HCT116 (cell line): ENCODE measurements around the gene SIPA1L3. TPM values are rescaled to one million over a fixed set of nuclear protein-coding genes. Genes with fewer than 3 reads are reported as not detected.

Source experiments
- ATAC-seq: fragments of 200-7000 bp; cut with Tn5 transposase; 2 replicates; pipeline ENCODE4 v1.9.1; 2020; ENCODE audit warnings: mild to moderate bottlenecking, moderate library complexity
- BruUV-seq: library from RNA; stranded (reverse); fragments of 400-500 nt; replicated peaks from 2 replicates; lab custom pipeline; 2021; lab: Mats Ljungman, UMichigan
- CTCF ChIA-PET: fragments of 300-600 bp; sonication (Branson Sonifier 250); formaldehyde crosslinking; loops from one replicate; lab custom pipeline; 2021; ENCODE audit warnings: antibody characterized with exemption; lab: Charles Lee
- POLR2A ChIA-PET: fragments of 300-600, 350-600 bp; sonication (Branson Sonifier 250); formaldehyde crosslinking; loops from one replicate; lab custom pipeline; 2021; ENCODE audit warnings: antibody characterized with exemption; lab: Charles Lee
- RAD21 ChIA-PET, 2 experiments: fragments of 300-600 bp; sonication (Branson Sonifier 250); formaldehyde crosslinking; loops; one replicate each; lab custom pipeline; 2023; ENCODE audit warnings: low total read pairs in 2 of 2; ENCODE audit not compliant: uncharacterized antibody in 2 of 2, unreplicated experiment in 2 of 2, low non-redundant PET in 1 of 2; lab: Charles Lee
- DNase-seq: peaks from one replicate; pipeline ENCODE4 v3.0.0-alpha.2; 2010; ENCODE audit warnings: low read depth, low spot score
- H2AFZ ChIP-seq: fragments of 200-600 bp; shearing (Covaris generic), sonication (generic); 2 replicates; pipeline ENCODE4 v1.6.1; 2017; ENCODE audit warnings: low read depth, mixed run types, mixed read lengths, antibody characterized with exemption, low read length; ENCODE audit not compliant: poor library complexity, severe bottlenecking
- H3K27ac ChIP-seq: 2 replicates; pipeline ENCODE4 v1.5.1; 2012; ENCODE audit warnings: low read depth, low read length
- H3K27me3 ChIP-seq: fragments of 200-600 bp; sonication (generic); 2 replicates; pipeline ENCODE4 v1.6.1; 2016; ENCODE audit warnings: mixed run types, low read length, mixed read lengths; ENCODE audit not compliant: insufficient read depth
- H3K36me3 ChIP-seq, 2 experiments: fragments of 200-500 bp in 1 of 2; fragments of 200-600 bp in 1 of 2; sonication (Bioruptor generic) in 1 of 2; sonication (generic) in 1 of 2; 2 replicates each; pipeline versions ENCODE4 v1.5.1 to v1.6.1; 2014 to 2016; ENCODE audit warnings: low read length in 2 of 2, inconsistent platforms in 1 of 2, mixed read lengths in 1 of 2, mixed run types in 1 of 2; ENCODE audit not compliant: insufficient read depth in 2 of 2, control insufficient read depth in 1 of 2
- H3K4me1 ChIP-seq, 2 experiments: fragments of 200-600 bp in 1 of 2; sonication (generic) in 1 of 2; 2 replicates each; pipeline versions ENCODE4 v1.5.1 to v1.6.1; 2012 to 2017; ENCODE audit warnings: low read length in 2 of 2, inconsistent platforms in 1 of 2, mild to moderate bottlenecking in 1 of 2, mixed read lengths in 1 of 2, mixed run types in 1 of 2, moderate library complexity in 1 of 2; ENCODE audit not compliant: insufficient read depth in 2 of 2, control insufficient read depth in 1 of 2
- H3K4me2 ChIP-seq: fragments of 200-600 bp; sonication (generic); 2 replicates; pipeline ENCODE4 v1.6.1; 2017; ENCODE audit warnings: mixed run types, low read length, mixed read lengths
- H3K4me3 ChIP-seq, 2 experiments: fragments of 200-600 bp in 1 of 2; sonication (generic) in 1 of 2; replicated peaks in 1 of 2; 2 replicates each; pipeline ENCODE4 v1.5.1; 2011 to 2016; ENCODE audit warnings: low read length in 2 of 2, control low read depth in 1 of 2, low read depth in 1 of 2, mild to moderate bottlenecking in 1 of 2, mixed read lengths in 1 of 2, mixed run types in 1 of 2
- H3K79me2 ChIP-seq: fragments of 200-600 bp; sonication (generic); 2 replicates; pipeline ENCODE4 v1.6.1; 2017; ENCODE audit warnings: mild to moderate bottlenecking, mixed run types, low read length, moderate library complexity, mixed read lengths; ENCODE audit not compliant: insufficient read depth
- H3K9ac ChIP-seq: fragments of 200-600 bp; sonication (generic); 2 replicates; pipeline ENCODE4 v1.6.1; 2016; ENCODE audit warnings: low read length, mixed read lengths
- H3K9me2 ChIP-seq: fragments of 200-600 bp; sonication (generic), shearing (Covaris generic); 2 replicates; pipeline ENCODE4 v1.6.1; 2017; ENCODE audit warnings: mixed run types, mild to moderate bottlenecking, moderate library complexity; ENCODE audit not compliant: insufficient read depth
- H3K9me3 ChIP-seq, 2 experiments: fragments of 200-500 bp in 1 of 2; fragments of 200-600 bp in 1 of 2; sonication (Bioruptor generic) in 1 of 2; sonication (generic) in 1 of 2; 2 replicates each; pipeline ENCODE4 v1.6.1; 2014 to 2017; ENCODE audit warnings: low read length in 2 of 2, mixed read lengths in 2 of 2, inconsistent platforms in 1 of 2, low read depth in 1 of 2, mild to moderate bottlenecking in 1 of 2, mixed run types in 1 of 2, moderate library complexity in 1 of 2; ENCODE audit not compliant: control insufficient read depth in 1 of 2, insufficient read depth in 1 of 2
- H4K20me1 ChIP-seq: fragments of 200-600 bp; sonication (generic), shearing (Covaris generic); 2 replicates; pipeline ENCODE4 v1.6.1; 2017; ENCODE audit warnings: mixed run types, mild to moderate bottlenecking, moderate library complexity; ENCODE audit not compliant: insufficient read depth
- EZH2 ChIP-seq: fragments of 200-600 bp; sonication (generic); IDR thresholded peaks from 2 replicates; pipeline ENCODE4 v1.6.1; 2017; ENCODE audit warnings: antibody characterized with exemption, mixed run types
- JUND ChIP-seq: IDR thresholded peaks from 2 replicates; pipeline ENCODE4 v1.6.1; 2012
- MAX ChIP-seq: IDR thresholded peaks from 2 replicates; pipeline ENCODE4 v1.6.1; 2012
- REST ChIP-seq: IDR thresholded peaks from 2 replicates; pipeline ENCODE4 v1.6.1; 2012; ENCODE audit warnings: low read depth
- SIN3A ChIP-seq: IDR thresholded peaks from 2 replicates; pipeline ENCODE4 v1.6.1; 2012; ENCODE audit warnings: low read depth
- SP1 ChIP-seq: IDR thresholded peaks from 2 replicates; pipeline ENCODE4 v1.6.1; 2012; ENCODE audit warnings: low read depth
- YY1 ChIP-seq: IDR thresholded peaks from 2 replicates; pipeline ENCODE4 v1.6.1; 2011; ENCODE audit warnings: low read length, low read depth, moderate library complexity, mild to moderate bottlenecking; ENCODE audit not compliant: insufficient replicate concordance; ENCODE audit errors: extremely low read depth
- ZBTB33 ChIP-seq: IDR thresholded peaks from 2 replicates; pipeline ENCODE4 v1.6.1; 2011; ENCODE audit warnings: mild to moderate bottlenecking, low read length, moderate library complexity; ENCODE audit not compliant: insufficient replicate concordance; ENCODE audit errors: extremely low read depth
- ZFX ChIP-seq: fragments of 450-650 bp; IDR thresholded peaks from 2 replicates; pipeline ENCODE4 v1.6.1; 2017
- ZNF274 ChIP-seq: fragments of 200-500 bp; sonication (Bioruptor generic); IDR thresholded peaks from 2 replicates; pipeline ENCODE4 v1.6.1; 2014; ENCODE audit warnings: mild to moderate bottlenecking, low read depth, low read length, inconsistent platforms
- intact Hi-C: fragments of 100-400 bp; cut with micrococcal nuclease; formaldehyde crosslinking; loops from 2 replicates; pipeline ENCODE4 v1.10.0; 2022
- total RNA-seq: library from RNA; stranded (reverse); gene quantifications from one replicate; pipeline ENCODE4 v1.2.1, GENCODE V29; 2021; ENCODE audit not compliant: unreplicated experiment

Gene SIPA1L3
- total RNA-seq, 1 experiment from 2014 or later, result 41.8 TPM

DNA sequence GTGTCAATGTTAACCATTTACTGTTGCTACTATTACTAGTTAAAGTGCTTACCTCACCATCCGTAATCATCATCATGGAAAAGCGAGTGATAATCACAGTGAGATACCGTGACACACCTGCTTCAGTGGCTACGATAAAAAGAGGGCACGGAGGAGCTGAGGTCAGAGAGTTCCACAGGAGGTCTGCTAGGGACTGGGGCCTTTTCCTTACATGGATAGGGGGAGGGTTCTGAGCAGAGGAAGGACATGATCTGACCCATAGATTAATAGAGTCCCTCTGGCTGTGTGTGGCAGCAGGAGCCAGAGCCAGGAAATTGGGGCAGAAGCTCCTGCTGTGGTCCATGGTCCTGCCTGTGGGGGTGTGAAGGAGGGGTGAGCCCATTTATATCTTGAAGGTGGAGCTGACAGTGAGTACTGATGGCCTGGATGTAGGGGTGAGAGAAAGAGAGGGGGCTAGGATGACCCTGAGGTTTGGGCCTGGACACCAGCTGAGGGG, 136.7 kb downstream of the SIPA1L3 start:
- peaks cover 0 to 6% of the 10 kb centered on the region in 2 experiments; a peak in 1 of 4 replicates for H3K9me3 ChIP-seq
- no peak for ATAC-seq
- H3K79me2 ChIP-seq, result peaks cover 6% of the 10 kb centered on the region; the same call in 1 of the 2 replicates
- H4K20me1 ChIP-seq, result no peaks in the 10 kb centered on the region
- intact Hi-C loops, result loop anchor here (1.0 kb wide), 1 partner anchor 141 kb away; no protein-coding TSS in a partner anchor
- no TSS peak for BruUV-seq
- H3K9me2 ChIP-seq, result no peaks in the 10 kb centered on the region
- TF ChIP-seq YY1 (no peak), REST (no peak), JUND (no peak), ZFX (no peak), MAX (no peak), ZBTB33 (no peak), ZNF274 (no peak), SIN3A (no peak), EZH2 (no peak), SP1 (no peak)
- H3K4me2 ChIP-seq, result no peak overlapping the region
- no peak overlapping the region for H2AFZ ChIP-seq
- ChIA-PET RAD21 (no interaction called here), POLR2A (no interaction called here), CTCF (interaction anchor here (1.8 kb wide), 1 partner anchor 141 kb away, joined by 11 read pairs; no protein-coding TSS in a partner anchor)
- H3K4me1 ChIP-seq, result peaks cover 0 to 9% of the 10 kb centered on the region in 2 experiments; a peak in 1 of 4 replicates
- no peak overlapping the region for H3K27ac ChIP-seq
- no peak overlapping the region for H3K9ac ChIP-seq
- DNase-seq, result no peak
- no peak overlapping the region for H3K4me3 ChIP-seq
- no peaks in the 10 kb centered on the region for H3K27me3 ChIP-seq
- H3K36me3 ChIP-seq, result no peaks in the 10 kb centered on the region
